Endothelial cell of hepatic sinusoid (primary cell): ENCODE measurements around the gene KEAP1.

Experiments
- in situ Hi-C: cut with HindIII; loops from 2 replicates; pipeline ENCODE4 v1.10.0; 2017; ENCODE audit warnings: low sequenced_read_pairs

Gene KEAP1

DNA sequence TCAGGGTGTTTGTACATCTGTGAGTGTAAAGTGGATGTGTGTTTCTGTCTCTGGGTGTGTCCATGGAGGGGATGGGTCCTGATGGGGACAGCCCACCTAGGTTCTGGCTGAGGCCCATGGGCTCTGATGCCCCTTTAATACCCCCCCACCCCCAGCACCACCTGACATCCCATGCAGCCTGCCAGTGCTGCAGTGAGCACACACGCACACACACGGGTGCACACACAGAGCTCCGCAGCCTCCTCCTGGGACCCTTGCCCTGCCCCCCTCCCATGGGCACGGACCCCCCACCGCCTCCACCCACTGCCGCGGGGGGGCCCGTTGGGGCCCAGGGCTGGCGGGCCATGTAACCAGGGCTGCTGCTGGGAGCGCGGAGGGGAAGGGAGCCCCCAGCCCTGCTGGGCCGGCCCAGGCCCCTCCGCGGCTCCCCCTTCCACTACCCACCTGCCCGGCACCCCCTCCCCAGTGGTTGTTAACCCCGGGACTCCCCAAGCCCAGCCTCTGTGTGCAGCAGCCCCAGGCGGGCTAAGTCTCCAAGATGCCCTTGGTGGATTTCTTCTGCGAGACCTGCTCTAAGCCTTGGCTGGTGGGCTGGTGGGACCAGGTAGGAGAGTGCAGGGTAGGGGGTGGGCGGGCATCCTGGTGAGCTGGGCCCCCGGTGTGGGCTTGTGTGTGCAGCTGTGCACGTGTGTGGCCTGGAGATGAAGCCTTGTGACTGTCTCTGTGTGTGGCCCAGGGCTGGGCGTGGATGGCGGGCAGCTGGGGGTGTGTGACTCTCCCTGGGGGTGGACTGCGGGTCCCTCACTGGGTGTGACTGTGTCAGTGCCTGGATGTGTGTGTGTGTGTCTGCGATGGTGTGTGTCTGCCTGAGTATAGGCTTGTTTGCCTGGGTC, 50.2 kb downstream of the KEAP1 start:
- in situ Hi-C loops, result no loop called here

DNA sequence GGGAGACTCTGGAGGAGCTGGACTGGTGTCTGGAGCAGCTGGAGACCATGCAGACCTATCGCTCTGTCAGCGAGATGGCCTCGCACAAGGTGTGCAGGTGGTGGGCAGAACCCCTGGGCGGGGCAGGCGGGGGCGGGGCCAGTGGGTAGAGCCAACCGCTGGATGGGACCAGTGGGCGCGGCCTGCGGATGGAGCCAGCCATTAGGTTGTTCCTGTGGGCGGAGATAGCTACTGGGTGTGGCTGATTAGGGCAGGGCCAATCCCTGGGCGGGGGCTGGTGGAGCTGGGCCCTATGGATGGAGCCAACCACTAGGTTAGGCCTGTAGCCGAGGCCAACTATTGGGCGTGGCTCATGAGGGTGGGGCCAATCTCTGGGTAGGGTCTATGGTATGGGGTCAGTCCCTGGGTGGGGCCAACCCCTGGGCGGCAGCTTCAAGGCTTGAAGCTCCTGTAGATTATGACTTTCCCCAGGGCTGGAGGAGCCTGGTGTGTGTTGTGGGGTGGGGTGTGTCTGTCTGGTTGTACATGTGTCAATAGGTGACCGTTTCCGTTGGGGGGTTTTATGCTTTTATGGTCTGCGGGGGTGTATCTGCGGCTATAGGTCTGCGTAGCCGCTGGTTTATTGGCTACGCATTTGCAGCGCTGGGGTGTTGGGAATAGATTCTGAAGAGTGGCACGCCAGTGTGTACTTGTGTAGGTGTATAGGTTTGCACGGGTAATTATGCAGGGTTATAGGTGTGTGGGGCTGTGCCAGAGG, 52.1 kb downstream of the KEAP1 start:
- in situ Hi-C loops, result no loop called here

DNA sequence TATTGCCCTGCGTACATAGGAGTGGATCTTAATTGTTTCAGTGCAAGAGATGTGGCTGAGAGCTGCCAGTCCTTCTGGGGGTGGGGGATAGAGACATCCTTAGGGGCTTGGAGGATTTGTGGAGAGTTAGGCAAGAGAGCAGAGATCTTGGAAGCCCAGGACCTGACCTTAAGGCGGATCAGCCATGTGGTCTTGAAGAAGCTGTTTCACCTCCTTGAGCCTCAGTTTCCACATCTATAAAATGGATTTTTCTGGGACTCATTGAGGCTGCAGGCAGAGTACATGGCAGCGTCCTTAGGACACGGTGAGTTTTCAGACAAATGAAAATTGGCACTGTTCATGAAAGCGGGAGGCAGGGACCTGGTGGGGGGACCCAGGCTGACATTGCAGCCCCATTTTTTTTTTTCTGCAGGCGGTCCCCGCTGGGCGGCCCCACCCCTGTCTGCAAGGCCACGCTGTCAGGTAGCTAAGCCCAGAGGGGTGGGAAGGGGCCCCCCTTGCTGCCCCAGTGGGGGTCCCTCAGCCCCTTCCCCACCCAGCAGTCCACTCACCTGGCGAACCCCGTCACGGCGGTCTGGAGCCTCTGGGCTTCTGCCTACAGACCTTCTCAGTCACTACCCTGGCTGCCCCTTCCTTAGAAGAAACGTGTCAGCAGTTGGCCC, 52.8 kb downstream of the KEAP1 start:
- in situ Hi-C loops, result no loop called here

DNA sequence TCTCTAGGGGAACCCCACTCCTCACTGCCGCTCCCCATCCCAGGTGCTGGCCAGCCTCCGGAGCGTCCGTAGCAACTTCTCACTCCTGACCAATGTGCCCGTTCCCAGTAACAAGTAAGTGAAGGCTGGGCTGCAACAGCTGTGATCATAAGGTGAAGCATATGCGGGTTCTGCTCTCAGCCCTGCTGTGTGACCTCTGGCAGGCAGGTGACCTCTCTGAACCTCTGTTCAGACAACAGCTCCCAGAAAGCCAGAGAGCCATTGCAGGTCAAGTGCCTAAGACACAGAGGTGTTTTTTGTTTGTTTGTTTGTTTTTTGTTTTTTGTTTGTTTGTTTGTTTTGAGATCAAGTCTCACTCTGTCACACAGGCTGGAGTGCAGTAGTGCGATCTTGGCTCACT, 54.1 kb downstream of the KEAP1 start:
- in situ Hi-C loops, result no loop called here

DNA sequence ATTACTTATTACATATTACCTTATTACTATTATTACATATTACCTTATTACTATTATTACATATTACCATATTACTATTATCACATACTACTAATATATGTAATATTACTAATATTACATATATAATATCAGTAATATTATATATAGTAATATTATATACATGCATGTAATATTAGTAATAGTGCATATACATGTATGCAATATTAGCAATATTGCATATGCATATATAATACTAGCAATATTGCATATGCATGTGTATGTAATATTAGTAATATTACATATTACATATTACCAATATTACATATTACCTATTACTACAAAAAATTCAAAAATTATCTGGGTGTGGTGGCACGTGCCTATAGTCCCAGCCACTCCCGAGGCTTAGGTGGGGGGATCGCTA, 60.5 kb downstream of the KEAP1 start:
- in situ Hi-C loops, result no loop called here

DNA sequence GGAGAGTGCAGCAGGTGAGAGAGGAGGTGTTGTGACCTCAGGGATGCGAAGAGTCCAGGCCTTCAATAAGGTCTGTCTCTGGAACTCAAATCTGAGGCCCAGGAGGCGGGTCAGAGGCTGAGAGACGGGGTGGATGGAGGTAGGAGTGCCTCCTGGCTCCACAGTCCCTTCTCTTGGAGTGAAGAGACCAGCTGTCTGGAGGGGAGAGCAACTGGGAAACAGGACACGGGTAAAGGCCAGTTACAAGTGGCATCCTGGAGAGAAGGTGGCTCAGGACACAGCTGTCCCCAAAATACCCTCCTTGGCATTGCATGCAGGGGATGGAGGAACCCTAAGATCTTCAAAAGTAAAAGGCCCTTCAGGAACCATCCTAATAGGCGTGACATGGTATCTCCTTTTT, 63.6 kb downstream of the KEAP1 start:
- in situ Hi-C loops, result no loop called here
